GM06990 (cell line): ENCODE data around the gene CARD10.

Experiments
- DNase-seq: peaks from one replicate; pipeline ENCODE4 v3.0.0-alpha.2; 2011; ENCODE audit not compliant: insufficient read length; ENCODE audit errors: extremely low read depth
- H3K27me3 ChIP-seq: replicated peaks from 2 replicates; pipeline ENCODE4 v1.6.0; 2011; ENCODE audit warnings: low read length; ENCODE audit not compliant: control insufficient read depth, insufficient read depth
- H3K36me3 ChIP-seq: 2 replicates; pipeline ENCODE4 v1.5.1; 2011; ENCODE audit warnings: low read length; ENCODE audit not compliant: control insufficient read depth, insufficient read depth
- H3K4me3 ChIP-seq: replicated peaks from 2 replicates; pipeline ENCODE4 v1.5.1; 2011; ENCODE audit warnings: low read depth, mild to moderate bottlenecking, control low read depth, low read length
- TF ChIP-seq, protein P1 (sequence below): IDR thresholded peaks from 2 replicates; pipeline ENCODE4 v1.5.1; 2011; ENCODE audit warnings: low read length, control low read depth, mild to moderate bottlenecking, inconsistent platforms; ENCODE audit not compliant: insufficient read depth, poor library complexity, severe bottlenecking

Gene CARD10

DNA sequence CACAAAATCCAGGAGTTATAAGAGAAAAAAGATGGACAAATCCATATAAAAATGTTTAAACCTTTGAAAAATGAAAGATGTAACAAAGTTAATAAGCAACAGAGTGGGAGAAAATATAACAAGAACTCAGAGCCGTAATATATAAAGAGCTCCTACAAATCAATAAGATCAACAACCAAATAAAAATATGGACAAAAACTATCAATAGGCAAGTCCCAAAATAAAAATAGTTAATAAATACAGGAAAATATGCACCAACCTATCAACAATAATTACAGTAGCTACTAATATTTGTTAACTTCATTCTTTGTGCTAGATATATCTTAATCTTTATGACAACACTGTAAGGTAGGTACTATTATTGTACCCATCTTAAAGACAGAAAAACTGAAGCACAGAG lies 2.8 kb downstream of the CARD10 start:
- DNase-seq = no peak
- H3K36me3 ChIP-seq = no peaks in the 10 kb centered on the region
- no peaks in the 10 kb centered on the region; the same call in none of the 2 replicates for H3K27me3 ChIP-seq
- TF ChIP-seq, protein P1, sequence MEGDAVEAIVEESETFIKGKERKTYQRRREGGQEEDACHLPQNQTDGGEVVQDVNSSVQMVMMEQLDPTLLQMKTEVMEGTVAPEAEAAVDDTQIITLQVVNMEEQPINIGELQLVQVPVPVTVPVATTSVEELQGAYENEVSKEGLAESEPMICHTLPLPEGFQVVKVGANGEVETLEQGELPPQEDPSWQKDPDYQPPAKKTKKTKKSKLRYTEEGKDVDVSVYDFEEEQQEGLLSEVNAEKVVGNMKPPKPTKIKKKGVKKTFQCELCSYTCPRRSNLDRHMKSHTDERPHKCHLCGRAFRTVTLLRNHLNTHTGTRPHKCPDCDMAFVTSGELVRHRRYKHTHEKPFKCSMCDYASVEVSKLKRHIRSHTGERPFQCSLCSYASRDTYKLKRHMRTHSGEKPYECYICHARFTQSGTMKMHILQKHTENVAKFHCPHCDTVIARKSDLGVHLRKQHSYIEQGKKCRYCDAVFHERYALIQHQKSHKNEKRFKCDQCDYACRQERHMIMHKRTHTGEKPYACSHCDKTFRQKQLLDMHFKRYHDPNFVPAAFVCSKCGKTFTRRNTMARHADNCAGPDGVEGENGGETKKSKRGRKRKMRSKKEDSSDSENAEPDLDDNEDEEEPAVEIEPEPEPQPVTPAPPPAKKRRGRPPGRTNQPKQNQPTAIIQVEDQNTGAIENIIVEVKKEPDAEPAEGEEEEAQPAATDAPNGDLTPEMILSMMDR = no peak
- H3K4me3 ChIP-seq = no peak overlapping the region

- Histone ChIP-seq H3K4me3 (no peak overlapping the region), H3K27me3 (no peaks in the 10 kb centered on the region; the same call in none of the 2 replicates), H3K36me3 (no peaks in the 10 kb centered on the region)
- TF ChIP-seq, protein P1 = no peak
- no peak for DNase-seq
Observed at GRCh38 chr22:37515901-37516300, 3.3 kb downstream of the CARD10 start.

DNA sequence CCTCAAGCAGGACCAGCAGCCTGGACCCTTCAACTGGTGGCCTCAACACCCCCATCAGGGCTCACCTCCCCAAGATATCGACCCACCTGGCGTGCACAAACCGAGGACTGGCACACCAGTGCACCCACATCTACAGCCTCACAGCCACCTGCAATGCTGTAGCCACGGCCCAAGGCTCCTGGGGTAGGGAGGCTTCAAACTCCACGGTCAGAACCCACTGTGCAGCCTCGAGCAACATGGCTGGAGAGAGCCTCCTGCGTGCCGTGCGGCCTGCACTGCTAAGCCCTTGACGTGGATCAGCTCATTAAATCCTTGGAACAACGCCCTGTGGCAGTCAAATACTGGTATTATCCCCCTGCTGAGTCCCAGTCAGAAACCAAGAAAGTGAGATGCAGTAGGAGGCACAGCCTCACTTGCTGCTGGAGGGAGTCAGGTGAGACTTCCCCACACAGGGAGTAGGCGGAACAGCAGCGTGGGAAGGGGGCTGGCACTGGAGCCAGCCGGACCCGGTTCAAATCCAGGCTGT lies 4.6 kb downstream of the CARD10 start:
- no peak for DNase-seq
- Histone ChIP-seq H3K4me3 (no peak overlapping the region), H3K36me3 (no peaks in the 10 kb centered on the region), H3K27me3 (no peaks in the 10 kb centered on the region; the same call in none of the 2 replicates)
- TF ChIP-seq, protein P1 = no peak

DNA sequence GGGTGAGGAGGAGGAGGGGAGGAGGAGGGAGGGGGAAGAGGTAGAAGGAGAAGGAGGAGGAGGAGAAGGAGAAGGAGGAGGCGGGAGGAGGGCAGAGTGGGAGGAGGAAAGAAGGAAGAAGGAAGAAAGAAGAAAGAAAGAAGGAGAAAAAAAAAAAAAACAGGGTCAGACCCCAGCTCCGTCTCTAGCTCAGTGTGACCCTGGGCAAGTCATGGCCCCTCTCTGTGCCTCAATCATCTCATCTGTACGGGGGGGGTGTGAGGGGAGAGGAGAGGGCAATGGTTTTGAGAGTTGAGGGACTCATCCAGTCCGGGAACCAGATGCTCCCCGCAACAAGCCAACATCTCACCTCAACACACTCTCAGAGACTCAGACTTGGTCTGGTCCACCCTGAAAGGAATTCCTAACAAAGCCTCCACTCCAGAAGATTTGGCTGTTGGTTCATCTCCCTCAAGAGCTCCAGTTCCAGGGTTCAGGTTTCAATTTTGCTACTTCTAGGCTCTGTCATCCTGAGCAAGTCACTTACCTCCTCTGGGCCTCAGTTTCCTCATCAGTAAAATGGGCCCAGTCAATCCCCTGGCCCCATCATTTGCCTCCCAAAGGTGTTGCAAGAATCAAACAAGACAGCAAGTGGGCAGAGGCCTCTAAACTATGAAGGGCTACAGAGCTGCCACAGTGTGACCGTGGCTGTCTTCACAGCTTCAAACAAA lies 7.7 kb downstream of the CARD10 start:
- TF ChIP-seq, protein P1 = no peak
- no peaks in the 10 kb centered on the region; the same call in 1 of the 2 replicates for H3K27me3 ChIP-seq
- no peak for DNase-seq
- no peak overlapping the region for H3K4me3 ChIP-seq
- H3K36me3 ChIP-seq = no peaks in the 10 kb centered on the region

- TF ChIP-seq, protein P1 = no peak
- H3K4me3 ChIP-seq = no peak overlapping the region
- no peak for DNase-seq
- no peaks in the 10 kb centered on the region for H3K36me3 ChIP-seq
- H3K27me3 ChIP-seq = no peaks in the 10 kb centered on the region; the same call in 1 of the 2 replicates
Observed at GRCh38 chr22:37510091-37510490, 9.1 kb downstream of the CARD10 start.
